Sigmoid colon (tissue), 7 donors: ENCODE measurements around the gene PIK3R6. TPM values are rescaled to one million over a fixed set of nuclear protein-coding genes. Genes with fewer than 3 reads are reported as not detected.

Experiments
- DNase-seq: peaks from one replicate; pipeline ENCODE4 v3.0.0-alpha.2; 2019
- H3K27ac ChIP-seq, 4 donors: fragments of 200-600 bp; sonication (generic); one replicate each; pipeline ENCODE4 v1.5.1; 2016 to 2019; ENCODE audit warnings: mild to moderate bottlenecking in 1 of 4
- H3K27me3 ChIP-seq, 3 donors: fragments of 200-600 bp; sonication (generic); one replicate each; pipeline ENCODE4 v1.5.1; 2019; ENCODE audit warnings: mild to moderate bottlenecking in 1 of 3
- H3K36me3 ChIP-seq, 4 donors: fragments of 200-600 bp; sonication (generic); one replicate each; pipeline ENCODE4 v1.5.1; 2016 to 2019
- H3K4me1 ChIP-seq, 4 donors: fragments of 200-600 bp; sonication (generic); one replicate each; pipeline ENCODE4 v1.5.1; 2017 to 2019
- H3K4me3 ChIP-seq, 4 donors: fragments of 200-600 bp; sonication (generic); one replicate each; pipeline ENCODE4 v1.5.1; 2017 to 2019; ENCODE audit warnings: mild to moderate bottlenecking in 2 of 4, moderate library complexity in 1 of 4
- H3K9me3 ChIP-seq, 4 donors: fragments of 200-600 bp in 3 of 4; sonication (generic) in 3 of 4; one replicate each; pipeline versions ENCODE4 v1.5.1 to v1.6.1; 2013 to 2019
- CTCF ChIP-seq, 4 experiments: fragments of 450-650 bp in 3 of 4; fragments of 200-600 bp in 1 of 4; IDR thresholded peaks; one replicate each; pipeline ENCODE4 v1.5.1; 2016 to 2019; ENCODE audit warnings: antibody characterized with exemption in 4 of 4, mild to moderate bottlenecking in 3 of 4, moderate library complexity in 2 of 4
- EP300 ChIP-seq, 4 donors: sonication (generic); formaldehyde crosslinking; IDR thresholded peaks; one replicate each; pipeline ENCODE4 v1.6.1; 2017; ENCODE audit warnings: antibody characterized with exemption in 4 of 4
- POLR2A ChIP-seq, 2 donors: fragments of 450-650 bp; IDR thresholded peaks; one replicate each; pipeline ENCODE4 v1.6.1; 2016; ENCODE audit warnings: antibody characterized with exemption in 2 of 2, mild to moderate bottlenecking in 2 of 2, moderate library complexity in 2 of 2
- POLR2AphosphoS5 ChIP-seq, 4 donors: sonication (generic); formaldehyde crosslinking; IDR thresholded peaks; one replicate each; pipeline ENCODE4 v1.6.1; 2017; ENCODE audit warnings: antibody characterized with exemption in 4 of 4
- whole genome bisulfite sequencing, 2 donors: extraction: QIAGEN DNeasy Blood & Tissue Kit; methylation state at CpG; one replicate each; pipeline ENCODE4 v1.1.7; 2013; 5-methylcytosine and 5-hydroxymethylcytosine counted together
- intact Hi-C: fragments of 100-400 bp; cut with DNase I; formaldehyde crosslinking; loops from one replicate; pipeline ENCODE4 v1.15.1; 2023
- polyA plus RNA-seq, 3 donors: library from polyadenylated mRNA; stranded (reverse); fragments of 200-250 nt; gene quantifications; one replicate each; pipeline ENCODE4 v1.2.3, GENCODE V29; 2013
- total RNA-seq, 4 donors: library from RNA; depleted of rRNA; stranded (reverse); fragments of >200 nt; gene quantifications; one replicate each; pipeline ENCODE4 v1.1.0, GENCODE V29; 2016
- donor health status: healthy with polysubstance abuse.
- donor health status: Bipolar disorder and iron deficiency.
- donor health status: healthy.

Gene PIK3R6
- total and polyA plus RNA-seq, 7 donors, result 0.54 to 1.2 (median 0.77) TPM; not detected in 2

GRCh38 chr17:8776248-8776647 lies 91.2 kb downstream of the PIK3R6 start:
- TF ChIP-seq POLR2A (IDR thresholded peaks at IDR 0.05), result no peak
- no peak for TF ChIP-seq EP300 (IDR thresholded peaks at IDR 0.05)
- no peak for TF ChIP-seq POLR2AphosphoS5 (IDR thresholded peaks at IDR 0.05)
- TF ChIP-seq CTCF (IDR thresholded peaks at IDR 0.05), result no peak
- H3K9me3 ChIP-seq, result peaks cover 0 to 2% (median 0%) of the 10 kb centered on the region in 4 donors
- intact Hi-C loops, result no loop called here

GRCh38 chr17:8766731-8767130 lies 100.7 kb downstream of the PIK3R6 start:
- TF ChIP-seq POLR2AphosphoS5 (IDR thresholded peaks at IDR 0.05), result no peak
- TF ChIP-seq EP300 (IDR thresholded peaks at IDR 0.05), result no peak
- no peak for TF ChIP-seq CTCF (IDR thresholded peaks at IDR 0.05)
- TF ChIP-seq POLR2A (IDR thresholded peaks at IDR 0.05), result no peak
- Histone ChIP-seq H3K36me3 (no peaks in the 10 kb centered on the region), H3K4me3 (no peak overlapping the region), H3K4me1 (no peaks in the 10 kb centered on the region), H3K27ac (no peak overlapping the region), H3K27me3 (peaks cover 0 to 5% (median 0%) of the 10 kb centered on the region in 3 donors), H3K9me3 (no peaks in the 10 kb centered on the region)
- no peak for DNase-seq
- 86 to 91% methylated on average over 2 of the region's 2 CpGs for WGBS, 2 donors
- intact Hi-C loops, result no loop called here

More at GRCh38 chr17:8776248-8776647, 91.2 kb downstream of the PIK3R6 start:
- H3K36me3 ChIP-seq, result no peaks in the 10 kb centered on the region
- no peaks in the 10 kb centered on the region for H3K4me1 ChIP-seq
- H3K27me3 ChIP-seq, result peaks cover 0 to 4% (median 0%) of the 10 kb centered on the region in 3 donors
- H3K4me3 ChIP-seq, result no peak overlapping the region
- no peak for DNase-seq
- H3K27ac ChIP-seq, result no peak overlapping the region

GRCh38 chr17:8762012-8762411 lies 105.5 kb downstream of the PIK3R6 start:
- no peak overlapping the region for H3K27ac ChIP-seq
- intact Hi-C loops, result no loop called here
- WGBS, 2 donors, result 80 to 89% methylated on average over 8 of the region's 8 CpGs
- H3K9me3 ChIP-seq, result no peaks in the 10 kb centered on the region
- no peaks in the 10 kb centered on the region for H3K4me1 ChIP-seq
- no peaks in the 10 kb centered on the region for H3K36me3 ChIP-seq
- H3K4me3 ChIP-seq, result no peak overlapping the region
- no peak for DNase-seq
- peaks cover 0 to 6% (median 0%) of the 10 kb centered on the region in 3 donors for H3K27me3 ChIP-seq
- TF ChIP-seq POLR2AphosphoS5 (IDR thresholded peaks at IDR 0.05) (no peak), POLR2A (IDR thresholded peaks at IDR 0.05) (no peak), EP300 (IDR thresholded peaks at IDR 0.05) (no peak), CTCF (IDR thresholded peaks at IDR 0.05) (no peak)

GRCh38 chr17:8758137-8758596 lies 109.3 kb downstream of the PIK3R6 start, which contains the start of gene SPDYE4:
Gene SPDYE4, minus strand, starts transcription at chr17:8758546. Its CDS starts 164 bp downstream, at chr17:8758382.
- no peak for DNase-seq
- no peak within 1 kb of the TSS for H3K4me3 ChIP-seq
- H3K27ac ChIP-seq, result no peak within 1 kb of the TSS
- TF ChIP-seq CTCF (IDR thresholded peaks at IDR 0.05) (no peak), POLR2A (IDR thresholded peaks at IDR 0.05) (no peak), EP300 (IDR thresholded peaks at IDR 0.05) (no peak), POLR2AphosphoS5 (IDR thresholded peaks at IDR 0.05) (no peak)
- no peaks in the 10 kb centered on the region for H3K36me3 ChIP-seq
- no peaks in the 10 kb centered on the region for H3K9me3 ChIP-seq
- H3K27me3 ChIP-seq, result peaks cover 0 to 6% (median 2%) of the 10 kb centered on the region in 3 donors
- intact Hi-C loops, result no loop called here
- H3K4me1 ChIP-seq, result no peaks in the 10 kb centered on the region
- 91% methylated on average over 15 of the region's 15 CpGs for WGBS, 2 donors

- Histone ChIP-seq H3K4me3 (no peak overlapping the region), H3K27me3 (peaks cover 0 to 6% (median 2%) of the 10 kb centered on the region in 3 donors), H3K9me3 (no peaks in the 10 kb centered on the region), H3K36me3 (no peaks in the 10 kb centered on the region), H3K4me1 (no peaks in the 10 kb centered on the region), H3K27ac (no peak overlapping the region)
- WGBS, 2 donors, result 85 to 88% methylated on average over 13 of the region's 13 CpGs
- intact Hi-C loops, result no loop called here
- no peak for TF ChIP-seq EP300 (IDR thresholded peaks at IDR 0.05)
- no peak for TF ChIP-seq CTCF (IDR thresholded peaks at IDR 0.05)
- TF ChIP-seq POLR2AphosphoS5 (IDR thresholded peaks at IDR 0.05), result no peak
- no peak for TF ChIP-seq POLR2A (IDR thresholded peaks at IDR 0.05)
- DNase-seq, result no peak
Observed at GRCh38 chr17:8757189-8757588, 110.3 kb downstream of the PIK3R6 start.
